HG03342 (cell line): Measurements from ENCODE around the gene IFNK.

ENCODE experiments used
- ATAC-seq: cut with Tn5 transposase; IDR thresholded peaks from one replicate; pipeline ENCODE4 v1.9.1; 2021; ENCODE audit warnings: mild to moderate bottlenecking, moderate library complexity; ENCODE audit not compliant: unreplicated experiment

The IFNK gene

GRCh38 chr9:27510780-27511179, 13.3 kb upstream of the IFNK start:
- ATAC-seq: no peak

- ATAC-seq: no peak
These were observed 12.3 kb upstream of the IFNK start for GRCh38 chr9:27511771-27512170.

GRCh38 chr9:27514551-27514950, 9.5 kb upstream of the IFNK start:
- ATAC-seq: no peak

- ATAC-seq: no peak
These were observed 6.1 kb upstream of the IFNK start for GRCh38 chr9:27518006-27518405.

- no peak for ATAC-seq
These were observed 5.3 kb upstream of the IFNK start for GRCh38 chr9:27518809-27519208.

- ATAC-seq: no peak
These were observed 4.3 kb upstream of the IFNK start for GRCh38 chr9:27519466-27520465.

GRCh38 chr9:27520986-27521385, 3.1 kb upstream of the IFNK start:
- ATAC-seq: no peak

GRCh38 chr9:27523141-27523540, 949 bp upstream of the IFNK start:
- no peak for ATAC-seq

GRCh38 chr9:27527702-27528075, 3.6 kb downstream of the IFNK start:
- ATAC-seq: no peak

GRCh38 chr9:27528076-27528885, 4.2 kb downstream of the IFNK start:
- peak; percentile 50 for ATAC-seq

- ATAC-seq: peak; percentile 53
These were observed 4.8 kb downstream of the IFNK start for GRCh38 chr9:27528886-27529315.

- peak; percentile 69 for ATAC-seq
These were observed 5.5 kb downstream of the IFNK start, which contains the start of gene MOB3B for GRCh38 chr9:27529316-27530278. TSS of gene MOB3B (minus strand) at chr9:27529814. CDS start at chr9:27455550, 74,264 bp downstream.

- ATAC-seq: no peak
These were observed 7.0 kb downstream of the IFNK start for GRCh38 chr9:27530915-27531755.

GRCh38 chr9:27532046-27532445, 8.0 kb downstream of the IFNK start:
- no peak for ATAC-seq

GRCh38 chr9:27533311-27533710, 9.2 kb downstream of the IFNK start:
- no peak for ATAC-seq

- ATAC-seq: no peak
These were observed 10.0 kb downstream of the IFNK start for GRCh38 chr9:27534131-27534530.

- no peak for ATAC-seq
These were observed 10.6 kb downstream of the IFNK start for GRCh38 chr9:27534658-27535209.

GRCh38 chr9:27535701-27536118, 11.6 kb downstream of the IFNK start:
- peak; percentile 68 for ATAC-seq

- no peak for ATAC-seq
These were observed 12.1 kb downstream of the IFNK start for GRCh38 chr9:27536168-27536567.
